ENCODE results near the gene CLASP1. TPM values are rescaled to one million over a fixed set of nuclear protein-coding genes. Genes with fewer than 3 reads are reported as not detected.
A peak's percentile ranks its signal among the peaks of the same experiment; 100 is the strongest.

The CLASP1 gene
- total and polyA plus RNA-seq, 12 donors: 10.1 to 90.6 (median 71.7) TPM

GRCh38 chr2:121519732-121520640 lies 129.3 kb downstream of the CLASP1 start:
- Histone ChIP-seq H3K27ac (peak overlapping the region in 1 of 10 donors; percentile 13), H3K9me3 (no peaks in the 10 kb centered on the region), H3K4me1 (peaks cover 0 to 26% (median 20%) of the 10 kb centered on the region in 9 donors), H3K4me3 (no peak overlapping the region), H3K27me3 (no peaks in the 10 kb centered on the region), H3K36me3 (peaks cover 0 to 99% (median 12%) of the 10 kb centered on the region in 9 donors)
- DNase-seq (no peak), ATAC-seq (peak in 6 of 8 donors; percentile 38 to 78 (median 45))
- TF ChIP-seq CTCF (IDR thresholded peaks at IDR 0.05): no peak
- intact Hi-C loops (cut with DNase I): loop anchor here in 4 of 10 donors (10.0 kb wide), 2 partner anchors 115 to 195 kb away; no protein-coding TSS in a partner anchor
- 81 to 88% methylated on average over 6 of the region's 6 CpGs for WGBS, 2 donors

GRCh38 chr2:121519153-121519552 lies 130.1 kb downstream of the CLASP1 start:
- peaks cover 0 to 99% (median 16%) of the 10 kb centered on the region in 9 donors for H3K36me3 ChIP-seq
- ATAC-seq: peak in 4 of 8 donors; percentile 50 to 69 (median 56)
- no peak for DNase-seq
- 63 to 84% methylated on average over 1 of the region's 1 CpG for WGBS, 2 donors
- H3K9me3 ChIP-seq: no peaks in the 10 kb centered on the region
- H3K27ac ChIP-seq: no peak overlapping the region
- no peaks in the 10 kb centered on the region for H3K27me3 ChIP-seq
- TF ChIP-seq CTCF (IDR thresholded peaks at IDR 0.05): no peak
- H3K4me1 ChIP-seq: peaks cover 0 to 19% (median 12%) of the 10 kb centered on the region in 9 donors
- no peak overlapping the region for H3K4me3 ChIP-seq
- intact Hi-C loops (cut with DNase I): loop anchor here in 1 of 10 donors (10.0 kb wide), 1 partner anchor 114 kb away; no protein-coding TSS in a partner anchor

- intact Hi-C loops (cut with DNase I): loop anchor here in 1 of 10 donors (10.0 kb wide), 1 partner anchor 109 kb away; no protein-coding TSS in a partner anchor
- no peak overlapping the region for H3K4me3 ChIP-seq
- H3K4me1 ChIP-seq: no peaks in the 10 kb centered on the region
- 87 to 88% methylated on average over 3 of the region's 3 CpGs for WGBS, 2 donors
- no peaks in the 10 kb centered on the region for H3K27me3 ChIP-seq
- H3K9me3 ChIP-seq: peaks cover 0 to 6% (median 0%) of the 10 kb centered on the region in 11 donors
- H3K36me3 ChIP-seq: peaks cover 0 to 95% (median 13%) of the 10 kb centered on the region in 9 donors
- H3K27ac ChIP-seq: no peak overlapping the region
- ATAC-seq (no peak), DNase-seq (no peak)
- TF ChIP-seq CTCF (IDR thresholded peaks at IDR 0.05): no peak
Measured at GRCh38 chr2:121513597-121514333, 135.5 kb downstream of the CLASP1 start.

GRCh38 chr2:121510857-121511256 lies 138.4 kb downstream of the CLASP1 start:
- peaks cover 0 to 13% (median 0%) of the 10 kb centered on the region in 11 donors for H3K9me3 ChIP-seq
- no peak for ATAC-seq
- no peak for TF ChIP-seq CTCF (IDR thresholded peaks at IDR 0.05)
- peaks cover 0 to 11% (median 4%) of the 10 kb centered on the region in 9 donors for H3K4me1 ChIP-seq
- no peak for DNase-seq
- H3K27ac ChIP-seq: no peak overlapping the region
- no peaks in the 10 kb centered on the region for H3K27me3 ChIP-seq
- intact Hi-C loops (cut with DNase I): loop anchor here in 1 of 10 donors (10.0 kb wide), 1 partner anchor 106 kb away; no protein-coding TSS in a partner anchor
- 98 to 100% methylated on average over 1 of the region's 1 CpG for WGBS, 2 donors
- H3K4me3 ChIP-seq: no peak overlapping the region
- H3K36me3 ChIP-seq: peaks cover 0 to 71% (median 13%) of the 10 kb centered on the region in 9 donors
